K562 (cell line): ENCODE data around the gene TOM1L2. TPM values are rescaled to one million over a fixed set of nuclear protein-coding genes. Genes with fewer than 3 reads are reported as not detected.

ENCODE experiments used
- ATAC-seq: fragments of 200-7000 bp; cut with Tn5 transposase; 3 replicates; pipeline ENCODE4 v1.9.1; 2020; ENCODE audit warnings: moderate library complexity
- BruUV-seq: library from RNA; stranded (reverse); fragments of 400-500 nt; replicated peaks from 2 replicates; lab custom pipeline; 2021; lab: Mats Ljungman, UMichigan
- CTCF ChIA-PET: fragments of 300-600 bp; formaldehyde crosslinking; extraction: SDS; loops from one replicate; lab custom pipeline; 2021; ENCODE audit warnings: low intra/inter-chr PET ratio; lab: Yijun Ruan, JAX
- POLR2A ChIA-PET: fragments of 300-600, 350-650 bp; sonication (Branson Sonifier 250); formaldehyde crosslinking; extraction: SDS; loops from one replicate; lab custom pipeline; 2021; ENCODE audit warnings: antibody characterized with exemption, inconsistent platforms; lab: Yijun Ruan, JAX
- DNase-seq, 4 experiments: peaks; one replicate each; pipeline versions ENCODE4 v3.0.0 to v3.0.0-alpha.2; 2011 to 2018; ENCODE audit warnings: low spot score in 3 of 4, mixed read lengths in 3 of 4; ENCODE audit errors: extremely low read depth in 1 of 4
- FAIRE-seq: peaks from 2 replicates; lab custom pipeline; 2011; peaks lifted over from hg19 to GRCh38; lab: Jason Lieb, UNC
- H2AFZ ChIP-seq: 2 replicates; pipeline ENCODE4 v1.6.0; 2011; ENCODE audit warnings: low read depth, low read length, control low read depth, inconsistent platforms
- H3K27ac ChIP-seq: fragments of 200-600 bp; 3 replicates; pipeline ENCODE4 v1.8.0; 2011; ENCODE audit warnings: low read depth, mild to moderate bottlenecking, control low read depth, inconsistent platforms, low read length, moderate library complexity, mixed read lengths; ENCODE audit errors: extremely low read depth
- H3K27me3 ChIP-seq, 2 experiments: fragments of 300-600 bp in 1 of 2; 2 replicates in 1 of 2; 3 replicates in 1 of 2; pipeline versions ENCODE4 v1.6.0 to v1.8.0; 2011; ENCODE audit warnings: inconsistent platforms in 2 of 2, low read length in 2 of 2, mild to moderate bottlenecking in 1 of 2, mixed read lengths in 1 of 2, moderate library complexity in 1 of 2; ENCODE audit not compliant: control insufficient read depth in 2 of 2, insufficient read depth in 2 of 2
- H3K36me3 ChIP-seq: fragments of 300-600 bp; 3 replicates; pipeline ENCODE4 v1.8.0; 2011; ENCODE audit warnings: mild to moderate bottlenecking, low read length, inconsistent platforms; ENCODE audit not compliant: control insufficient read depth, insufficient read depth
- H3K4me1 ChIP-seq, 2 experiments: fragments of 200-600 bp in 1 of 2; replicated peaks in 1 of 2; 2 replicates in 1 of 2; 3 replicates in 1 of 2; pipeline versions ENCODE4 v1.5.1 to v1.8.0; 2011; ENCODE audit warnings: inconsistent platforms in 2 of 2, low read length in 2 of 2, mild to moderate bottlenecking in 1 of 2, mixed read lengths in 1 of 2, moderate library complexity in 1 of 2; ENCODE audit not compliant: control insufficient read depth in 2 of 2, insufficient read depth in 2 of 2
- H3K4me2 ChIP-seq: 2 replicates; pipeline ENCODE4 v1.6.1; 2011; ENCODE audit warnings: low read length, control low read depth, inconsistent platforms, mixed read lengths; ENCODE audit not compliant: insufficient read depth
- H3K4me3 ChIP-seq: fragments of 200-600 bp; sonication (generic), shearing (Covaris generic); 2 replicates; pipeline ENCODE4 v1.5.1; 2016; ENCODE audit warnings: control low read depth, inconsistent platforms
- H3K79me2 ChIP-seq: fragments of 200-600 bp; 3 replicates; pipeline ENCODE4 v1.8.0; 2011; ENCODE audit warnings: low read length, inconsistent platforms; ENCODE audit not compliant: control insufficient read depth, insufficient read depth
- H3K9ac ChIP-seq, 2 experiments: 2 replicates each; pipeline versions ENCODE4 v1.6.0 to v1.6.1; 2011; ENCODE audit warnings: low read depth in 2 of 2, low read length in 2 of 2, control low read depth in 1 of 2, inconsistent platforms in 1 of 2, mild to moderate bottlenecking in 1 of 2, mixed read lengths in 1 of 2; ENCODE audit not compliant: insufficient read depth in 1 of 2
- H3K9me1 ChIP-seq: one replicate; pipeline ENCODE4 v1.6.0; 2011; ENCODE audit warnings: inconsistent platforms, mild to moderate bottlenecking, low read length, moderate library complexity; ENCODE audit not compliant: control insufficient read depth, insufficient read depth
- H3K9me3 ChIP-seq: replicated peaks from 2 replicates; pipeline ENCODE4 v1.5.1; 2011; ENCODE audit warnings: low read depth, low read length, inconsistent platforms; ENCODE audit not compliant: control insufficient read depth, insufficient read depth
- H4K20me1 ChIP-seq: replicated peaks from 2 replicates; pipeline ENCODE4 v1.6.1; 2011; ENCODE audit warnings: low read length, inconsistent platforms, mixed read lengths; ENCODE audit not compliant: control insufficient read depth, insufficient read depth
- ARHGAP35 ChIP-seq: fragments of 450-650 bp; IDR thresholded peaks from 2 replicates; pipeline ENCODE4 v1.6.1; 2018; ENCODE audit not compliant: partially characterized antibody
- BCLAF1 ChIP-seq, 2 experiments: fragments of 450-650 bp in 1 of 2; IDR thresholded peaks; 2 replicates each; pipeline ENCODE4 v1.6.1; 2011 to 2017; ENCODE audit warnings: low read depth in 2 of 2, antibody characterized with exemption in 1 of 2, borderline replicate concordance in 1 of 2, low read length in 1 of 2, mild to moderate bottlenecking in 1 of 2, mixed read lengths in 1 of 2; ENCODE audit not compliant: control insufficient read depth in 1 of 2
- IFI16 ChIP-seq: fragments of 250-450 bp; sonication (Bioruptor Pico); IDR thresholded peaks from 2 replicates; pipeline ENCODE4 v2.1.2; 2022; ENCODE audit warnings: mild to moderate bottlenecking, inconsistent platforms
- RBM15 ChIP-seq: fragments of 200-400 bp; formaldehyde crosslinking; IDR thresholded peaks from 2 replicates; pipeline ENCODE4 v1.6.1; 2018; ENCODE audit warnings: mild to moderate bottlenecking, low read length, moderate library complexity; ENCODE audit not compliant: insufficient read depth
- SLC30A9 ChIP-seq: fragments of 250-450 bp; sonication (Bioruptor Pico); IDR thresholded peaks from 2 replicates; pipeline ENCODE4 v1.8.0; 2022; ENCODE audit warnings: mild to moderate bottlenecking, moderate library complexity
- SRSF9 ChIP-seq: fragments of 200-400 bp; formaldehyde crosslinking; IDR thresholded peaks from 2 replicates; pipeline ENCODE4 v1.6.1; 2017; ENCODE audit warnings: low read depth, low read length, borderline replicate concordance
- TCF3 ChIP-seq: sonication (generic); formaldehyde crosslinking; IDR thresholded peaks from 2 replicates; pipeline ENCODE4 v1.4.0; 2020; ENCODE audit warnings: mild to moderate bottlenecking, missing genetic modification reagents
- U2AF2 ChIP-seq: fragments of 200-400 bp; formaldehyde crosslinking; optimal IDR thresholded peaks from 2 replicates; pipeline ENCODE3; 2017; ENCODE audit warnings: low read depth, mild to moderate bottlenecking, low read length
- ZNF436 ChIP-seq: fragments of 250-450, 450-650 bp; sonication (Bioruptor Pico); formaldehyde crosslinking; IDR thresholded peaks from 2 replicates; pipeline ENCODE4 v1.7.0; 2020; ENCODE audit warnings: mild to moderate bottlenecking
- ZNF695 ChIP-seq: fragments of 450-650 bp; formaldehyde crosslinking; IDR thresholded peaks from 2 replicates; pipeline ENCODE4 v1.4.0; 2020; ENCODE audit warnings: mild to moderate bottlenecking, moderate library complexity
- WGBS: fragments of 100-300 bp; shearing (Covaris generic); methylation state at CpG from one replicate; pipeline ENCODE4 v1.1.6; 2016; ENCODE audit warnings: low coverage, mixed read lengths; ENCODE audit not compliant: insufficient coverage; ENCODE audit errors: missing lambda C conversion rate; 5-methylcytosine and 5-hydroxymethylcytosine counted together
- in situ Hi-C: fragments of 300-500 bp; cut with MboI; formaldehyde crosslinking; loops from 4 replicates; pipeline ENCODE4 v1.15.0; 2018; ENCODE audit warnings: inconsistent platforms, mixed read lengths
- intact Hi-C: fragments of 100-400 bp; cut with micrococcal nuclease; formaldehyde crosslinking; loops from 2 replicates; pipeline ENCODE4 v1.14.2; 2022
- polyA plus RNA-seq, 8 experiments: library from polyadenylated mRNA; depleted of rRNA in 4 of 8; stranded (reverse) in 5 of 8; unstranded in 3 of 8; fragments of >200 nt; fragmentation: Nextera tagmentation in 2 of 8; fragmentation: Illumina TruSeq in 1 of 8; extraction: Ambion mirVana in 2 of 8; extraction: Trizol in 1 of 8; gene quantifications; 2 replicates each; pipeline versions ENCODE4 v1.2.1 to v1.2.3, GENCODE V29; 2011 to 2014; ENCODE audit warnings: inconsistent platforms in 1 of 8, missing spikeins in 1 of 8
- total RNA-seq, 7 experiments: library from RNA; depleted of rRNA in 6 of 7; stranded (reverse); fragments of >200 nt in 6 of 7; fragmentation: Illumina TruSeq in 2 of 7; extraction: Trizol in 2 of 7; gene quantifications; 2 replicates each; pipeline versions ENCODE4 v1.2.1 to v1.2.3, GENCODE V29; 2011 to 2021; ENCODE audit warnings: low replicate concordance in 1 of 7

The TOM1L2 gene
- total and polyA plus RNA-seq, 9 of the 15 experiments (the other 6 are each of a cell fraction or from before 2014, with no cell fraction given): 0.07 to 6.0 (median 2.5) TPM

- Histone ChIP-seq H3K9me1 (no peaks in the 10 kb centered on the region), H3K4me2 (no peak overlapping the region), H3K36me3 (no peaks in the 10 kb centered on the region), H3K9ac (no peak overlapping the region; a peak in 1 of 4 replicates), H3K79me2 (no peaks in the 10 kb centered on the region), H3K27me3 (no peaks in the 10 kb centered on the region), H3K9me3 (no peaks in the 10 kb centered on the region), H3K27ac (no peak overlapping the region), H3K4me1 (peaks cover 20% of the 10 kb centered on the region in 2 experiments; a peak in 4 of 5 replicates), H4K20me1 (no peaks in the 10 kb centered on the region), H3K4me3 (no peak overlapping the region), H2AFZ (no peak overlapping the region)
- POLR2A ChIA-PET: no interaction called here
- 70% methylated on average over 5 of the region's 10 CpGs for WGBS
- no TSS peak for BruUV-seq
- ATAC-seq: no peak
- CTCF ChIA-PET: no interaction called here
- TF ChIP-seq U2AF2 (no peak), ARHGAP35 (no peak)
- no peak for DNase-seq
- no peak for FAIRE-seq
- intact Hi-C loops (no loop called here), in situ Hi-C loops (no loop called here)
Observed at GRCh38 chr17:17906418-17907215, 65.6 kb downstream of the TOM1L2 start.

GRCh38 chr17:17905036-17905320 is 67.2 kb downstream of the TOM1L2 start:
- H4K20me1 ChIP-seq: no peaks in the 10 kb centered on the region
- no peaks in the 10 kb centered on the region for H3K27me3 ChIP-seq
- DNase-seq: no peak
- H3K9me3 ChIP-seq: no peaks in the 10 kb centered on the region
- H3K36me3 ChIP-seq: no peaks in the 10 kb centered on the region
- ChIA-PET CTCF (no interaction called here), POLR2A (no interaction called here)
- peaks cover 11 to 15% of the 10 kb centered on the region in 2 experiments; a peak in 4 of 5 replicates for H3K4me1 ChIP-seq
- no peak overlapping the region for H3K4me2 ChIP-seq
- 53% methylated on average over 5 of the region's 5 CpGs for WGBS
- no peak for FAIRE-seq
- no peak overlapping the region for H3K27ac ChIP-seq
- H3K9ac ChIP-seq: no peak overlapping the region
- H2AFZ ChIP-seq: no peak overlapping the region
- BruUV-seq: no TSS peak
- in situ Hi-C loops: no loop called here
- intact Hi-C loops: no loop called here
- no peaks in the 10 kb centered on the region for H3K79me2 ChIP-seq
- no peaks in the 10 kb centered on the region for H3K9me1 ChIP-seq
- ATAC-seq: no peak
- H3K4me3 ChIP-seq: no peak overlapping the region
- TF ChIP-seq TCF3 (CRISPR knock-in tag) (no peak), IFI16 (CRISPR knock-in tag) (no peak), BCLAF1 (IDR thresholded peaks at IDR 0.05; ENCODE audit: borderline replicate concordance in 1 of 2, control insufficient read depth in 1 of 2, low read depth in 2 of 2, low read length in 1 of 2) (no peak), ZNF695 (CRISPR knock-in tag) (no peak), RBM15 (no peak), SRSF9 (no peak), SLC30A9 (CRISPR knock-in tag) (no peak), ZNF436 (CRISPR knock-in tag) (no peak)
